ENCODE results near the gene PTEN.

- no peak for TF ChIP-seq ZBTB33 (IDR thresholded peaks at IDR 0.05)
- TF ChIP-seq HNF4G (IDR thresholded peaks at IDR 0.05), result no peak
These were observed 15.4 kb downstream of the PTEN start for GRCh38 chr10:87878664-87879459.
